Colonic mucosa (tissue), 4 donors: Measurements from ENCODE around the gene HEMK1. TPM values are rescaled to one million over a fixed set of nuclear protein-coding genes. Genes with fewer than 3 reads are reported as not detected.

Experiments used
- DNase-seq: peaks from one replicate; pipeline ENCODE4 v3.0.0-alpha.2; 2020
- H3K27ac ChIP-seq: fragments of 200-600 bp; one replicate; pipeline ENCODE4 v1.8.0; 2021
- H3K27me3 ChIP-seq: fragments of 200-600 bp; one replicate; pipeline ENCODE4 v1.8.0; 2021
- H3K36me3 ChIP-seq: fragments of 200-600 bp; one replicate; pipeline ENCODE4 v1.8.0; 2021
- H3K4me1 ChIP-seq: fragments of 200-600 bp; one replicate; pipeline ENCODE4 v1.8.0; 2021; ENCODE audit warnings: mild to moderate bottlenecking
- H3K4me3 ChIP-seq: fragments of 200-600 bp; one replicate; pipeline ENCODE4 v1.8.0; 2021
- H3K9ac ChIP-seq, 2 donors: one replicate each; pipeline ENCODE4 v1.7.0; 2013; ENCODE audit warnings: control low read depth in 2 of 2, low read depth in 2 of 2, low read length in 2 of 2
- H3K9me3 ChIP-seq: fragments of 200-600 bp; one replicate; pipeline ENCODE4 v1.8.0; 2021
- intact Hi-C: fragments of 100-400 bp; cut with DNase I; formaldehyde crosslinking; loops from one replicate; pipeline ENCODE4 v1.14.1; 2022
- total RNA-seq, 2 donors: library from RNA; stranded (reverse); fragmentation: NEBNext Ultra II Directional in 1 of 2; extraction: Animal tissue kit (Norgen Biotek cat#: 25700) in 1 of 2; gene quantifications; one replicate each; pipeline ENCODE4 v1.2.1, GENCODE V29; 2021
- TF ChIP-seq, protein P1 (sequence below): fragments of 200-600 bp; IDR thresholded peaks from one replicate; pipeline ENCODE4 v1.8.0; 2022; ENCODE audit warnings: antibody characterized with exemption, mild to moderate bottlenecking
- donor health status: healthy.
- donor health status: DM: no; HTN: no; CAD: no.
- donor health status: DM: no; HTN: no; CAD: no.

Gene HEMK1
- total RNA-seq, 2 donors from 2014 or later = 23.0 to 28.5 TPM

DNA sequence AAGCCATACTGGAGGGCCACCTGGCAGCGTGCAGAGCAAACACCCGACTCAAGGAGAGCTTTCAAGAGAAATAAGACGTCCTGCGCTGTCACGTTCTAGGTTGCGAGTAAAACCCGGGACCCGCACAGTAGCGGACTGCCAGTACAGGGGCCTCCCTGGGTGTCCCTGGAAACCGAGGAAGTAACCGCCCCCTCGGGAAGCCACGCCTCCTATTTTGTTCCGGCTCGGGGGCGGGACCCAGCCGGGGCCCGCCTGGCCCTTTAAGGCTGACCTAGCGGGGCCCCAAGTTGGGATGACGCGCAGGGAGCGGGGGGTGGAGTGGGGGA is 47.4 kb downstream of the HEMK1 start:
- intact Hi-C loops = loop anchor here (5.0 kb wide), 2 partner anchors 696 to 756 kb away; no protein-coding TSS in a partner anchor
- H3K9me3 ChIP-seq = no peaks in the 10 kb centered on the region
- peak; percentile 98 for DNase-seq
- H3K9ac ChIP-seq = peak overlapping the region; percentile 52 to 79
- H3K27ac ChIP-seq = peak overlapping the region; percentile 93
- peaks cover 14% of the 10 kb centered on the region for H3K4me1 ChIP-seq
- TF ChIP-seq, protein P1, sequence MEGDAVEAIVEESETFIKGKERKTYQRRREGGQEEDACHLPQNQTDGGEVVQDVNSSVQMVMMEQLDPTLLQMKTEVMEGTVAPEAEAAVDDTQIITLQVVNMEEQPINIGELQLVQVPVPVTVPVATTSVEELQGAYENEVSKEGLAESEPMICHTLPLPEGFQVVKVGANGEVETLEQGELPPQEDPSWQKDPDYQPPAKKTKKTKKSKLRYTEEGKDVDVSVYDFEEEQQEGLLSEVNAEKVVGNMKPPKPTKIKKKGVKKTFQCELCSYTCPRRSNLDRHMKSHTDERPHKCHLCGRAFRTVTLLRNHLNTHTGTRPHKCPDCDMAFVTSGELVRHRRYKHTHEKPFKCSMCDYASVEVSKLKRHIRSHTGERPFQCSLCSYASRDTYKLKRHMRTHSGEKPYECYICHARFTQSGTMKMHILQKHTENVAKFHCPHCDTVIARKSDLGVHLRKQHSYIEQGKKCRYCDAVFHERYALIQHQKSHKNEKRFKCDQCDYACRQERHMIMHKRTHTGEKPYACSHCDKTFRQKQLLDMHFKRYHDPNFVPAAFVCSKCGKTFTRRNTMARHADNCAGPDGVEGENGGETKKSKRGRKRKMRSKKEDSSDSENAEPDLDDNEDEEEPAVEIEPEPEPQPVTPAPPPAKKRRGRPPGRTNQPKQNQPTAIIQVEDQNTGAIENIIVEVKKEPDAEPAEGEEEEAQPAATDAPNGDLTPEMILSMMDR = no peak
- peak overlapping the region; percentile 88 for H3K4me3 ChIP-seq
- no peaks in the 10 kb centered on the region for H3K27me3 ChIP-seq
- H3K36me3 ChIP-seq = no peaks in the 10 kb centered on the region

DNA sequence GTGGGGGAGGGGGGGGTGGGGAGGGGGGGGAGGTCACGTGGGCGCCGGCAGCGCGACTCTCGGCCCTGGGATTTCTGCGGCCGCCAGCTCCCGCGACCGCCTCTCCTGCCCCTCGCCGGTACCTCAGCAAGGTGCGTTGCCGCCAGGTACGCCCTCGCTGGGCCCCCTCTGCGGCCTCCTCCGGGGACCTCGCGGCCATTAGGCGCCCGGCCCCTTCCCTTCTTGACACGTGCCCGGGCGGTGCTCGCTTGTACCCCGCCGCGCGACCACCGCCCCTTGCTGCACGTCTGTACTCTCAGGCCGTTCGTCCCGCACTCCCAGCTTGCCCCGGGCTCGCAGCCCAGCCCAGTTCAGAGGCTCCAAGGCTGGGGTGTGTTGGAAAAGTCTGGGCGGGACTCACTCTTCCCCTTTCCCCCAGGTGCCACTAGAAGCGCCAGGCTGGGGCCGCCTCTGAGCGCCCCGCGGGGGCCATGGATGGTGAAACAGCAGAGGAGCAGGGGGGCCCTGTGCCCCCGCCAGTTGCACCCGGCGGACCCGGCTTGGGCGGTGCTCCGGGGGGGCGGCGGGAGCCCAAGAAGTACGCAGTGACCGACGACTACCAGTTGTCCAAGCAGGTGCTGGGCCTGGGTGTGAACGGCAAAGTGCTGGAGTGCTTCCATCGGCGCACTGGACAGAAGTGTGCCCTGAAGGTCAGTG is 47.9 kb downstream of the HEMK1 start, which contains the start of gene MAPKAPK3:
TSS of gene MAPKAPK3 (plus strand) at position 56 of the 696 bp plus-strand sequence. CDS start at position 471, 415 bp downstream.
- no peaks in the 10 kb centered on the region for H3K27me3 ChIP-seq
- peak within 1 kb of the TSS; percentile 88 for H3K4me3 ChIP-seq
- intact Hi-C loops = loop anchor here (5.0 kb wide), 2 partner anchors 695 to 755 kb away; no protein-coding TSS in a partner anchor
- H3K4me1 ChIP-seq = peaks cover 14% of the 10 kb centered on the region
- H3K9ac ChIP-seq = peak within 1 kb of the TSS; percentile 79 to 85
- DNase-seq = peak; percentile 71
- peak within 1 kb of the TSS; percentile 93 for H3K27ac ChIP-seq
- no peaks in the 10 kb centered on the region for H3K9me3 ChIP-seq
- no peaks in the 10 kb centered on the region for H3K36me3 ChIP-seq
- TF ChIP-seq, protein P1 = no peak

DNA sequence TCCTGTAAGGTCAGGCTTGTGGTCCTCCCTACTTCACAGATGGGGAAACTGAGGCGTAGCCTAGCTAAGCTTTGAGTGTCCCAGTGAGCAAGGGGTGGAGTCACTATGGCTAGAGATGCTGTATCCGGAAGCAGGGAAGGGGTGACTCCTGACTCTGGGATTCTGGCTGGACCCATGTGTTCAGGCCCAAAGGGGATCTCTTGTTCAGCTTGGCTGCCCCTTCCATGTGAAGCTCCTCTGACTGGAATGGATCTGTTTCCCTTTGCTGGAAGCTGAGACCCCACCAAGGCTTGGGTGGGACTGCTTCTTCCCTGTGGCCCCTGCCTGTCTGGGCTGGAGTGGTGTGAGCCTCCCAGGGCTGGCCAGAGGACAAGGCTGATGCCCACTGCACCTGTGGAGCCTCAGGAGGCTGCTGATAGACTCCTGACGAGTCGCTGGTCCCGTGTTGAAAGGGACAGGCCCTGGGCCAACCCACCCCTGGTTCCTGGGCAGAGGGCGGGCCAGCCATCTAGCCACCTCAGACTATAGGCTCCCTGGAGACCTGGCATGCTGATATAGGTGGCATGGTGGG is 48.7 kb downstream of the HEMK1 start:
- Histone ChIP-seq H3K27me3 (no peaks in the 10 kb centered on the region), H3K27ac (peak overlapping the region; percentile 93), H3K4me1 (peaks cover 10% of the 10 kb centered on the region), H3K9me3 (no peaks in the 10 kb centered on the region), H3K9ac (peak overlapping the region; percentile 74 to 85), H3K36me3 (no peaks in the 10 kb centered on the region), H3K4me3 (peak overlapping the region; percentile 88)
- no peak for DNase-seq
- TF ChIP-seq, protein P1 = no peak
- intact Hi-C loops = loop anchor here (5.0 kb wide), 2 partner anchors 694 to 754 kb away; no protein-coding TSS in a partner anchor

DNA sequence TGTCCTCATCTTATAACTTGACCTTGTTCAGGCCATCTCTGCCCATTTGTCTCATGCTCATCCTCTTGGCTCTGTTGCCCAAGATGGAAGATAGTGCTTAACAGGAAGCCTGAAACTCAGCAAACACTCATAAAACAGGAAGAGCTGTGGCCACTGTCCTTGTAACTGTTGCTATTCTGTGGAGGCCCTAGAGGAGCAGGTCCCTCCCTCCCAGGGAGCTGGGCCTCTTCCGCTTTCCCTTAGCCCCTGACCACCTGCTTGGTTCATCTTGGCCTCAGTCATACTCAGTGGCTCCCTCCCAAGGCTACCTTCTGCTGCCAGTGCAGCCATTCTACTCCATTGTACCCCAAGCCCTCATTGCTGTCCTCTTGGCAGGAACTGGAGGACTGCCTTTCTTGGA is 51.1 kb downstream of the HEMK1 start:
- no peak for DNase-seq
- Histone ChIP-seq H3K4me3 (no peak overlapping the region), H3K9me3 (no peaks in the 10 kb centered on the region), H3K4me1 (peaks cover 9% of the 10 kb centered on the region), H3K36me3 (no peaks in the 10 kb centered on the region), H3K27ac (peak overlapping the region; percentile 22), H3K9ac (peak overlapping the region in 1 of 2 donors; percentile 52), H3K27me3 (no peaks in the 10 kb centered on the region)
- TF ChIP-seq, protein P1 = no peak
- intact Hi-C loops = no loop called here

DNA sequence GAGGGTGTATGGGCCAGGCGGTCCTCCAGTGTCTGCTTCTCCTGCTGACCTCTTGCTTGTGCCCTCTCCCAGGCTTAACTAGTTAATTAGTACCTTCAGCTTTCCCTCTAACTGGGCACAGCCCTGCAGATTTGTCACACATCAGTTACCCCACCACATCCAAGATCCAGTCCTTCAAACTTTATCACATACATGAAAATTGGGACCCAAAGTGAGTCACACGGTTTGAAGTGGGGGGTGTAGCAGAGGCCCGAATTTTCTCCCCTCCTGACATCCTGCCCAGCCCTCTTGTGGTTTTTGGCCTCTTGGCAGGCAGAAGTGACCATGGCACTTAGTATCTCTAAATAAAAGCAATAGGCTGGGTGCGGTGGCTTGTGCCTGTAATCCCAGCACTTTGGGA is 51.5 kb downstream of the HEMK1 start:
- Histone ChIP-seq H3K27ac (peak overlapping the region; percentile 22), H3K4me3 (no peak overlapping the region), H3K9ac (no peak overlapping the region), H3K27me3 (no peaks in the 10 kb centered on the region), H3K4me1 (peaks cover 9% of the 10 kb centered on the region), H3K36me3 (no peaks in the 10 kb centered on the region), H3K9me3 (no peaks in the 10 kb centered on the region)
- intact Hi-C loops = no loop called here
- no peak for DNase-seq
- TF ChIP-seq, protein P1 = no peak
